GM21447 (cell line): ENCODE results near the gene GALNT15.

Experiments
- ATAC-seq: cut with Tn5 transposase; IDR thresholded peaks from one replicate; pipeline ENCODE4 v1.9.1; 2021; ENCODE audit not compliant: unreplicated experiment

The GALNT15 gene, protein sequence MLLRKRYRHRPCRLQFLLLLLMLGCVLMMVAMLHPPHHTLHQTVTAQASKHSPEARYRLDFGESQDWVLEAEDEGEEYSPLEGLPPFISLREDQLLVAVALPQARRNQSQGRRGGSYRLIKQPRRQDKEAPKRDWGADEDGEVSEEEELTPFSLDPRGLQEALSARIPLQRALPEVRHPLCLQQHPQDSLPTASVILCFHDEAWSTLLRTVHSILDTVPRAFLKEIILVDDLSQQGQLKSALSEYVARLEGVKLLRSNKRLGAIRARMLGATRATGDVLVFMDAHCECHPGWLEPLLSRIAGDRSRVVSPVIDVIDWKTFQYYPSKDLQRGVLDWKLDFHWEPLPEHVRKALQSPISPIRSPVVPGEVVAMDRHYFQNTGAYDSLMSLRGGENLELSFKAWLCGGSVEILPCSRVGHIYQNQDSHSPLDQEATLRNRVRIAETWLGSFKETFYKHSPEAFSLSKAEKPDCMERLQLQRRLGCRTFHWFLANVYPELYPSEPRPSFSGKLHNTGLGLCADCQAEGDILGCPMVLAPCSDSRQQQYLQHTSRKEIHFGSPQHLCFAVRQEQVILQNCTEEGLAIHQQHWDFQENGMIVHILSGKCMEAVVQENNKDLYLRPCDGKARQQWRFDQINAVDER

GRCh38 chr3:16174389-16174788 is at the start of gene GALNT15:
GALNT15 (plus strand) TSS chr3:16174680; CDS start chr3:16175152, 472 bp downstream.
- no peak for ATAC-seq

- ATAC-seq: no peak
Measured at GRCh38 chr3:16126634-16127033, 47.8 kb upstream of the GALNT15 start.

- ATAC-seq: no peak
Measured at GRCh38 chr3:16127249-16127648, 47.2 kb upstream of the GALNT15 start.

DNA sequence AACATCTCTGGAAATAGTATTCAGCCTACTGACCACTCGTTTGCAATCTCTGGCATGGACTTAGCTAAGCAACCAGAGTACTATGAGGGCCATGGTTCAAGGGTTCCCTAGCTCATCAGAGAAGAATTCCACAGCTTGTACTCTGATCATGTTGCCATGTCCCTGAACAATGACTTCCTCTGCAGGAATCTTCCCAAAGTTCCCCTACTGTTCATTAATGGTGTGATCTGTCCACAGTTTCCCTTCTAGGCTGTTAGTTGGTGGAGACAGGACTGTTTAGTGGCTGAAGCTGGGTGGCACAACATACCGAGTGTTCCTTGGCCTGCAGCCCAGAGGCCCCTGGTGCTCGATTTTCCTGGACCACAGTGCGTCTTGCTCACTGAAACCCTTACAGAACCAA is 44.4 kb upstream of the GALNT15 start:
- ATAC-seq: no peak

DNA sequence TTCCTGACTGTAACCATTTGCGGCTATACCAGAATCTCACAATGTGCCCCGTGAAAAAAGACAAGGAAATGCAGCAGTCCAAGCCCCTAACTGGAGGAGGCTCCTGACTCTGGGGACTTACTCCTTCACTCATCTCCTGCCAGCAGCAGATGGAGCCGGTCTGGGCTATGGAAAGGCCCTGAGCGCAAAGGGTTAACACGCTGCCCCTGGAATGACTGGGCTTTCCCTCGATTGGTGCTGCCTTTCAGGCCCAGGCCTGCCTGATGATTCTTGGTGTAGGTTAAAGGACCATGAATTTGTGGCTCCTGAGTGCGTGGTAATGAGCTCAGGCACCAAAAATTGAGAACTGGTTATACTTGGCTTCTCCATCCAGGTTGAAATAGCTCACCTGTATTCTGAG is 42.3 kb upstream of the GALNT15 start:
- ATAC-seq: no peak

GRCh38 chr3:16132928-16133327 is 41.6 kb upstream of the GALNT15 start:
- no peak for ATAC-seq

DNA sequence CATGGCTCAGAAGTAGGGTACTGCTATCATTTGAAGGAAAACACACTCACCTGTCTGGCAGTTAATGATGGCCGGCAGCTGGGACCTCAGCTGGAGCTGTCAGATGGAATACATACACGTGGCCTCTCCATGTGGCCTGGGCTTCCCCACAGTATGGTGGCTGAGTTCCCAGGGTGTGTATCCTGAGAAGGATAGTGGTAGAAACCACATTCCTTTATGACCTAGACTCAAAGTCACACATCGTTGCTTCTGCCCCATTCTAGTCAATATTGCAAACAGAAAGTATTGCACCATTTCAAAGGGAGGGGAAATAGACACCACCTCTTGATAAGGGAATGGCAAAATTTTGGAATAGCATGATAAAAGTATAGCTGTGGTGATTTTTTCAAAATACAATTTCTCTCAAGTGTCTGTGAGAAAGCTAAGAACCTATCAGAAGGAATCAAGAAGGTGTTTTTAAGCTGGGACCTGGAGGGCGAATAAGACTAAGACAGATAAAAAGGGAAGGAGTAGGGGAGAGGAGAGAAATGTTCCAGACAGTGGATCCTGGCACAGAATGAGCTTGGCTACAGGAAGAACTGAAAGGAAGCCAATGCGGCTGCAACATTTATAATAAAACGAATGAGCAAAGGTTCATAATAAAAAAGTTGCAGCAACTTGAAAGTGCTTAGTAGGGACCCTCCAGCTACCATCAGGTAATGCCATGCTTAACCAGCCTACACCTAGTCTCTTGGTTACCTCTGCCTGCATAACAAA is 40.1 kb upstream of the GALNT15 start:
- no peak for ATAC-seq

DNA sequence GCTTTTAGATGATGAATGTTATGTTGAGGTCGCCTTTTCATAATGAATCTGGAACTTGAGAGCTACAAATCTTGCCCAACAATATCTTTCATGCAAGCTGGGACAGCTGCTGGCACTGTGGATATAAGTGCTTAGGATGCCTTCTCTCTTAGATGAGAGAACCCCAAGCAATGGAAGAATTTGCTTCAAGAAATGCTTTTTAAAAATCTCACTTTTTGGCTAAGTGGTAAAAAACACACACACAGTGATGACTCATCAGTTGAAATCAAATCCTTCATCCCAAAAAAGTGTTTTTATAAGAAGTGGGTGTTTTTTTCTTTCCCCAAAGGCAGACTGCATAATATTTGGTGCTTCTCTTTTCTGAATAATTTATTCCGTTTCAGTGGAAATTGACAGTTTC is 38.4 kb upstream of the GALNT15 start:
- no peak for ATAC-seq

- ATAC-seq: no peak
Measured at GRCh38 chr3:16137044-16137443, 37.4 kb upstream of the GALNT15 start.

- no peak for ATAC-seq
Measured at GRCh38 chr3:16137977-16138376, 36.5 kb upstream of the GALNT15 start.

GRCh38 chr3:16140116-16140893 is 34.2 kb upstream of the GALNT15 start:
- no peak for ATAC-seq

GRCh38 chr3:16140894-16141285 is 33.6 kb upstream of the GALNT15 start:
- ATAC-seq: no peak

DNA sequence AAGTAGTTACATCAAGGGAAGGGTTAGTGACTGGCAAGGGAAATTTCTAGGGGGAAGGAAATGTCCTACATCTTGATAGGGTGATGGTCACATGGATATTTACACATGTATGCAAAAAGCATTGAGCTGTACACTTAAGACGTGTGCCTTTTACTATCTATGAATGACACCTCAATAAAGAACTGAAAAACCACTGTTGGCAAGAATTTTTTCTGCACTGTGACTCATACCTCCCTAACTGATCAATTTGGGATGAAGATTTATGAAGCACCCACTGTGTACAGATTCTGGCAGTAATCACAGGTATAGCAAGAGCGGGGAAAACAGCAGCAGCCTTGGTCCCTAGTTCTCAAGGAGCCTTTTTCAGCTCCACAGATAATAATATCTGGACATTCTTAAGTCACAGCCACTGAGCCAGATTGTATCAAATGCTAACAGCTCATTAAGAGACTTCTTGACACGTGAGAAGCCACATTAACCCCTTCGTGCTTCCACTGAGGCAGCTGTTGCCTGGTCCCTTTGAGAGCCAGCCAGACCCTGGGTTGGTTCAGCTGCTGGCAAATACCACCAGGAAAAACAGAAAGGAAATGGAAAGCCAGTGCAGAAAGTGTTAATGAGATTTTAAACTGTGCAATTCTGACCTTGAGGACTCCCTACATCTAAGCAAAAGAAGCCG is 32.0 kb upstream of the GALNT15 start:
- no peak for ATAC-seq

DNA sequence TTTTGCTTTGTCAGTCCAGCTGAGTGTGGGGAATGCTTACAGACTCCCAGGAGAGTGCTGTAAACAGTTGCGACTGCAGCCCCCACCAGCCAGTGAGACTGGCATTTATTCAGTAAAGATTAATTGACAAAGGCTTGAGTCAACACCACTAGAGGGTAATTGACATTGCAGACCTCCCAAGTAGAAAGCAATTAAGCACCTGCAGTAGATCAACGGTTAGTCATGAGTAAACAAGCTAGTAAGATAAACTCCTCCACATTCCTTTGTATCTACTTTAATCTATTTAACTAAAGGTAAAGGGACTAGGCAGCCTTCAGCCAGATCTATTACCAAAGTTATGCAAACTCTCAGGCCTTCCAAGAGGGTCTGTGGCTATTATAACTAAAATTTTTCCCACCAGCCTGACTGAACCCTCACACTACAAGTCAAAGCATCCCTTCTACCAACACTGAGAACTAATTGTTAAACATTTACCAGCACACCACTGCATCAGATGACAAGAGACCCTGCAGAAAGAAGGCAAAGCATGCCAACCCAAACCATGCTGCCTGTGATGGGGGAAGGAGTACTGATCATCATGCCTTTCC is 30.5 kb upstream of the GALNT15 start:
- no peak for ATAC-seq

DNA sequence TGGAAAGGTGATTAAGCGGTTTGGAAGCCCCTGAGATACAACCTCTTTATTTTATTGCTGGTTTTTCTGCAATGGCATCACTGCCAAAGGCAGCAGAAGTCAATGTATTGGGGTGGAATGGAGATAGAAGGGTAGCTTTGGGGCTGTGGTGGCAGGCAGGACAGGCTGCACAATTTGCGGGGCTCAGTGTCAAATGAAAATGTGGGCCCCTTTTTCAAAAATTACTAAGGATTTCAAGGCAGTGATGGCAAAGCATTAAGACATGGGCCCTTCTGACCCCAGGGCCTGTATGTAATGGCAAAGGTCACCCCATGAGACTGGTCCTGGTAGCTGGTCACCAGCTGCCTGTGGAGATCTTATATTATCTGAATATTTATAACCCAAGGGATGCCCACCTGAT is 29.3 kb upstream of the GALNT15 start:
- no peak for ATAC-seq

DNA sequence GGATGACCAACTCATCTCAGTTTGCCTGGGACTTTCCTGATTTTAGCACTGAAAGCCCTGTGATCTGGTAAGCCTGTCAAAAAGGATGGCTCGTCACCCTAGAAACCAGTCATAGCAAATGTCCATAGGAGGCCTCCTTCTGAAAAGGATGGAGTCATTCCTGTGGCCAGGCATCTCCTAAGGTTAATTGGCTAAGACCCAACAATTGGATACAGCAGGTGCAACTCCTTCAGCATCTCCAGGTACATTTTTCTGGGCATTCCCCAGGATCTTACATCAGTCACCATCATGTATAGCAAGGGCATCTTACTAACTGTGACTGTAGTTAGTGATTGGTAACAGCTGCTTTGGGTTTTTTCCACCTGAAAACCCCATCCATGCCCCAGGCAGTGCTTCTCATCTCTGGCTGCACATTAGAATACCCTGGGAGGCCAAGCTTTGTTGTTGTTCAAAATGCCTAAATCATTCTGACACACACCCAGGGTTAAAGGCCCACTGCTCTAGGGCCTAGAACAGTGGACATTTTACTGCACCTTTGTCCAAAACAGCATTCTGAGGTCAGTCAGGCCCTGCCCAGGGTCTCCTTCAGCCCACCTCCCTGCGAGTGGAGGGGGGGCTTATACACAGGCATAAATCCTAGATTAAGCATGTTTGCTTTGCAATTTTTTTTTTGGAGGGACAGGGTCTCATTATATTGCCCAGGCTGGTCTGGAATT is 28.3 kb upstream of the GALNT15 start:
- peak; percentile 58 for ATAC-seq

DNA sequence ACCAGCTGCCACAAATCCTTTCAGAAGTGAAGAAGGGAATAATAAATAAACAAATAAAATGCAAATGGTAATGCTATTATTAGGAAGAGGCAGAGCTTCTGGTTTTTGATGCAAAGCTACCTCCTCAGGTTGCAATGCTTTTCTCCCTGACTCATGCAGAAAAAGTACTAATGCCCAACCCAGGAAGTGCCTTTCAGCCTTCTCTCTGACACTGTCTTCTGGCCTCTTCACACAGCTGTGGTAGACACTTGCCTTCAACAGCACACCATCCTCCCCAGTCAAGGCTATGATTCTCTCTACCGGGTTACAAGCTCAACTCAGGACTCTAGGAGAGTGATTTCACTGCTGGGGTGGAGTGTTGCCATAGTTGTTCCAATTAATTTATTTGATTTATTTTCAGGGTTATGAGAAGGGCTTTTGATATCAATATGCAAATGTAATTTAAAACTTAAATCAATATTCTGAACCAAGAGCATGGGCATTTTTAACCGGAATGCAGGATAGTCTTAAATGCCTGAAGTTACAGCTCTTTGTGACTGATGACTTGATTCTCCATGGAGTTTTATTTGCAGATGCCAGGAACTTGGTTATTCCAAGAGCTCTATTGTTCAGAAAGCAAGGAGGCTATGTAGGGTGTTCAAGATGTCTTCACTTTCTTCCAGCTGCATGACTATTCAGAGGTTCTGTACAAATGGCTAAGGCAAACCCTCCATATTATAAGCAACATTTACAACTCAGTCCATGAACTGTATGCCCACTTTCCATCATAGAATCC is 27.1 kb upstream of the GALNT15 start:
- no peak for ATAC-seq

DNA sequence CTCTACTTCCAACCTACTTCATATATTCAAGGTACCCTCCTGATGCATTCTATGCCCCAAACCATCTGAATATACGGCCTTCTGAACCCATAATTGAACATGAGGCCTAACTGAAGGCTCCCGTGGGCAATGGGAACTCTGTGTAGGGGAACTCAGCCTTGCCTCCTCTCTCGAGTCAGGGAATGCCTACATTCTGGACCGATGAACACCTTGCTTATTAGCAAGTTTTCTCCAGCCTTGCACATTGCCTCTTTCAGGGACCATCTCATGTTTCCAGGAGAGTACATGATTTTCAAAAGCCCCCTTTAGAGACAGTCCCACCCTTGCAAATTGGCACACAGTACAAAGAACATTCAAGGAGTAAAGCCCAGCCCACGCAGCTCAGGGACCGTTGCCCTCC is 26.3 kb upstream of the GALNT15 start:
- no peak for ATAC-seq

- no peak for ATAC-seq
Measured at GRCh38 chr3:16148783-16149182, 25.7 kb upstream of the GALNT15 start.
